NCI-H1092 (cell line): Measurements from ENCODE around the gene GPR176.

Experiments used
- DNase-seq: peaks from one replicate; lab custom pipeline; 2025; lab: John Stamatoyannopoulos, UW

The GPR176 gene

DNA sequence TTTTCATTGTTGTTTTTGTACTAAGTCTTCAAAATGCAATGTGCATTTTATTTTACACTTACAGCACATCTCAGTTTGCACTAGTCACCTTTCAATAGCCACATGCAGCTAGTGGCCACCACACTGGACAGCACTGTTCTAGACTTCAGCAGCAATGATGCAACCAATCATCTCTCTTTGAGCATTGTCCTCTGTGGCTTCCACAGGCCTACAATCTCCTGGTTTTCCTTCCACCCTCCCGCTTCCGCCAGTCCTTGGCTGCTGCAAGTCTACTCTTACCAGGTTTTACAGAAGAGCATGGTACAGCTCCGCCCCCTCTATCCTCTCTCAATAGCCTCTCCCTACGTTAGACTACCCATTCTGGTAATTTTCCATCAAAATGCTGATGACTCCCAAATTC, 112.3 kb downstream of the GPR176 start:
- DNase-seq: no peak

DNA sequence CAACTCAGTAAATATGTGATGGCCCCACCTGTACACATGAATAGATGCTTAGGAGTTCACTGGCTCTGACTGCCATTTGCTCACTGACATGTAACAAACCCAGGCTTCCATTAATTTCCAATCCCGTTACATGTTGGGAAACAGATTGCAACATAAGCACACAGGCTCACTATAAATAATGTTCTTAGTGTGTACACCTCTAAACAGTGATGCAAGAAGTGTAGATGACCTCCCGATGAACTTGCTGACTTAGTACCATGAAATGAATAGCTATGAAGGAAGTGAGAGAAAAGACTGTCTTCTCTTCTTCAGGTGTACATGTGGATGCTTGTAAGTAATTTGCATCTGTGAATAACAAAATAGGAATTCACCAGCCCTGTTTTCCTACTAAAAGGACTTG, 116.0 kb downstream of the GPR176 start:
- DNase-seq: no peak

DNA sequence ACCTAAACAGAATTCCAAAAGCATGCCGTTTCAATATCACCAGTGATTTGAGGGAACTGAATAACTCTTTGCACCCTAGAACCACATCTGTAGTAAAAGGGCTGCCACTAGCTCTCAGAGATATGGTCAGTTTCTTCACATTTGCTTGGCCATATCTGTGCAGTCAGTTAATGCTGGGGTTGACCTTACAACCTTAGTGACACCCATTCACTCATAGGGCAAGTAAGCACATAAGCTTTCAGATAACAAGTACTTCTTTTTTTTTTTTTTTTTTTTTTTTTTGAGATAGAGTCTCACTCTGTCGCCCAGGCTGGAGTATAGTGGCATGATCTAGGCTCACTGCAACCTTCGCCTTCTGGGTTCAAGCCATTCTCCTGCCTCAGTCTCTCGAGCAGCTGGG, 117.0 kb downstream of the GPR176 start:
- no peak for DNase-seq

DNA sequence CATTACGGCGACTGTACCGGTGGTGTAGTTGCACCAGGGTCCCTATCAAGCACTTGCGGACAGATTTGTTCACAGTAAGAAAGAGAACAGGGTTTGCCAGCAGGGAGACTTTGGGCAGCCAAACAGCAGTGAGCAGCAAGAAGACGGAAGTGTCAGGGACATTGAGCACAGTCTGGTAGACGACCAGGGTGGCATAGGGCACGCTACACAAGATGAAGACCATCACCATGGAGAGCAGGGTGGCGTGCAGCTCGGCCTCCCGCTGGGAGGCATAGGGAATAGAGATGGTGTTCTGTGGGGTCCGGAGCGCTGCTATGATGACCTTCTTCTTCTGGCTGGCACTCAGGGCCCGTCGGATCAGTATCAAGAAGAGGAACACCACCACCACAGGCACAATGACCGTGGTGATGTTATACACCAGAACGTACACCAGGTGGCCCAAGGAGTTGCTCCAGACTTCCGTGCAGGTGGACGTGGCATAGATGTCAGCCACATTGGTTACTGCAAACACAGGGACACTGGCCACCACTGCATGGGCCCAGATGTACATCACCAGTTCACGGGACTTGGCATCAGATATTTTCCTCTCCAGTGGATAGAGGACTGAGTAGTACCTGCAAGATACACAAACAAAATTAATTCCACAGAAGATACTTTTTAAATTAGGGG, 118.3 kb downstream of the GPR176 start:
- no peak for DNase-seq

DNA sequence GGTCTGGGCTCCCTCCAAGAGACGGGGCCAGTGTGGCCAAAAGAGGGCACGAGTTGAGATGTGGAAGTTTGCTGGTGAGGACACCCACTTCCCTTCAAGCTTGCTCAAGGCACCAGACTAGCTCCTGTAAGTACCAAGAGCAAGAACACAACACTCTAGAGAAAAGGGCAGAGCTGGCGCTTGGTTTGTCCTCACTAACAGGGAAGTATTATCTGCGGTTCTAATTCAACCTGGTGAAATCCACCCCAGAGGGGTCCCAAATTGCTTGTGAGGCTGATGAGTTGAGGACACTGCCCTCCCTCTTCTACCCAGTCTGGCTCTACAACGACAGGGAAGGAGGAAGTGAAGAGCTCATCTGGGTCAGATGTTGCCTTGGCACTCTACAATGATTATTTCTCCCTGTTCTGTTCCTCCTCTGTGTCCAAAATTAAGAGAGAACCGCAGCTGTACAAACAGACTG, 120.5 kb downstream of the GPR176 start:
- no peak for DNase-seq

DNA sequence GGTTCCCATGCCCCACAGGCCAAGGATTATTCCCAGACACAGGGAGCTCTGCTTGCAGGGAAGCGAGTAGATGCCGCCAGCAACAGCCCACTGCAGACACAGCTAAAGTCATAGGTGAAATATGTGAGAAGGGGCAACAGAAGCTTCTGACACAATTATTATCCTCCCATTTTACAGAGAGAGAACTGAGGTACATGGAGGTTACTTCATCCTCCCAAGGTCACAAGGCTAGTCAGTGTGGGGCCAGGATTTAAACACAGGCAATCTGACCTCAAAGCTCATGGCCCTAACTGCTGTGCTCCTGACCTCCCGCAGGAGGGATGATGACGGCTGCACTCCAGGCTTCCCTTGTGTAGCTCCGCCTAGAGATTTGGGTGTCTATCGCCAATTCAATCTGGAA, 121.7 kb downstream of the GPR176 start:
- no peak for DNase-seq

DNA sequence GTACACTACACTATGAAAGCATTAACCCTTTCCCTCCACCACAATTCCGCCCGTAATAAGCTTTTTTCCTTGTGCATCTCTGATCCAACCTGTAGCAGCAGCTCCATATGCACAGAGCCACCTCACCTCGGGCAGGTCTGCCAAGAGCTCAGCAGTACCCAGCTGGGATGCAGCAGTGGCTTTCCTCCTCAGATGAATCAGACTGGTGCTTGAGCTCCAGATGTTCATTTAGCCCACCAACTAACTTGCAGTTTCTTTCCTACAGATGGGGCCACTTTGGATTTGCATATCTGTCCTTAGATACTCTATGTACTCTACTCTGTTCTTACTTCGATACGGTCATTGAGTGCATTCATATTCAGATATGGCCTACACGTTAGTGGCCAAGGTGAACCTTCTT, 122.7 kb downstream of the GPR176 start:
- DNase-seq: no peak

DNA sequence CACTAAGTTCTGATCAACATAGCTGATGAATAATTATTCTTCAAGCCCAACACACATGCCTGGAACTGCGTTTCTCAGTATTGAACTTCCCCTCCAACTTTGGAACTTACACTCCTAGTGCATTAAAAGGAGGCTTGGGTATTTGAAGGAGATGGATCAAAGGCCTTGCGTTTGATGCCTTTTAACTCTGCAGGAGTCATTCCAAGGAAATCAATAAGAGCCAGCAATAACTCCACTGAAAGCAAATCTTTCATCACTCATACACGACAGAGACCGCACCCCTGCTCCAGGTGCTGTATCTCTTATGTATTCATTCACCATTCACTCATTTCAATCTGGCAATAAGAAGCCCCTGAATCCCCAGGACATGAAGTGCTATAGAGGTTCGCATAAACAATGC, 123.5 kb downstream of the GPR176 start:
- DNase-seq: no peak

DNA sequence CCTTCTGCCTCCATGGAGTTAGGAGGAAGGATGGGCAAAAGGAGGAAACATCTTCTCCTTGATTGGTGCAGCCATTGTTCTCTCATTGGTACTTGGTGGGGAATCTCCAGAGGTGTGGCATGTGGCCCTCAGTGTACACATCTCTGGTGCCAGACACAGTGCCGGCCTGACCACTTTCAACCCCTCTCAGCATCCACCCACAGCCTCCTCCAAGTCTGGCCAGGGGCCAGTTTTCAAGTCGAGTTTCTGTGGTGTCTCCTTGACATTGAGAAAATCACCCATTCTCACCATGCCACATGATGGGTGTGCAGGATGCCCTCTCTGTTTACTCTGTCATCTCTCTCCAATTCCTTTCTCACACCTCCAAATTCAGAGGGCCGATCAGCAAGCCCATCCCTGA, 124.6 kb downstream of the GPR176 start:
- DNase-seq: no peak

DNA sequence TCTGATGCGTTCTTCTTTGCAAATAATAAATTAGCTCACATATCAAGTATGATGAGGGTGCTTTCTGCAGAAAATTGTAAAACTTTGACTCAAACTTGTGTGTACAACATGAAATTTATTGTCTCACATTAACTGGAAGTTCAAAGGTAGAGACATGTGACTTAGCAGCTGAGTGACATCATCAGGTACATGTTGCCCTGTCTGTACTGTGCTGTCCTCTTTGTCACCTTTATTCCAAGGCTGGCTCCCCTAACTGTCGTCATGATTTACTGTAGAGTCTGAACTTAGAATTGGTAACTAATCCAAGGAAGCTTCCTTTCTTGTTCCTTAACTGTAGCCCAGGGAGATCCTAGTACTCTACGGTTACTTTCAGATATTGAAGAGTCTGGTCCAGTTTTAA, 125.1 kb downstream of the GPR176 start:
- DNase-seq: no peak

DNA sequence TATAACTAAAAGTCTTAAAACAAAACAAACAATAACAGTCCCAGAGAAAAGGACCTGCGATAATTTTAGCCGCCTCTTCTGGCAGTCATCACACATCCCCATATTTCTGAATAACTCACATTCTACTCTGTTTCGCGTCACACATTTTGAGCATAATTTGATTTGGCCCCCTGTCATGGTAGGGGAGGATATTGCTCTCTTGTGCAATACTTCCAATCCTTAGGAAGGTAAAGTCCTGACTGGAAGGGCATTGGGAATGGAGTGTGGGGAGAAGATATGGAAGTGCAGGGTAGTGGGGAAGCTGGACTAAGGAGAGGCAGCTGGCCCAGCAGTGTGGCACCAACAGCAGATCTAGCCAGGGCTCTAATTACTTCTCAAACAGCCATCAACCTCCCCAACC, 126.1 kb downstream of the GPR176 start:
- DNase-seq: no peak

DNA sequence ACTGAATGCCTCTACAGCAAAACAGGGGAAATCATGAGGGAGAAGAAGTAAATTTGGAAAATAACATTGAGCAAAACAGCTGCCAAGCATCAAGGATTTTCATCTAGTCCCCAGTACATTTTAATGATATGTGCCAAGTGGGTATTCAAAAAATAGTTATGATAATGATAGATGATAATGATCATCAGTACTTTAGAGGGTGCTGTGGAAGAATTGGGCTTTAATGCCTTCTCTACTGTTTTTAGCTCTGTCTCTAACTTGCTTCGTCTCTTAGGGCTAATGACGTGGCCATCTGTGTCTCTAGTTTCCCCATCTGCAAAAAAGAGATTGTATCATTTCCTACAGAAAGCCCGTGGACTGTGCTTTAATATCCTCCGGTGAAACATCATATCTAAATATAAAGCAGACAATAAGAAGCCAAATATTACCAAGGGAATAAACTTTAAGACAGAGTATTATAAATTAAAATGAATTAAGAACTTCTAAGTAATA, 127.2 kb downstream of the GPR176 start:
- no peak for DNase-seq

DNA sequence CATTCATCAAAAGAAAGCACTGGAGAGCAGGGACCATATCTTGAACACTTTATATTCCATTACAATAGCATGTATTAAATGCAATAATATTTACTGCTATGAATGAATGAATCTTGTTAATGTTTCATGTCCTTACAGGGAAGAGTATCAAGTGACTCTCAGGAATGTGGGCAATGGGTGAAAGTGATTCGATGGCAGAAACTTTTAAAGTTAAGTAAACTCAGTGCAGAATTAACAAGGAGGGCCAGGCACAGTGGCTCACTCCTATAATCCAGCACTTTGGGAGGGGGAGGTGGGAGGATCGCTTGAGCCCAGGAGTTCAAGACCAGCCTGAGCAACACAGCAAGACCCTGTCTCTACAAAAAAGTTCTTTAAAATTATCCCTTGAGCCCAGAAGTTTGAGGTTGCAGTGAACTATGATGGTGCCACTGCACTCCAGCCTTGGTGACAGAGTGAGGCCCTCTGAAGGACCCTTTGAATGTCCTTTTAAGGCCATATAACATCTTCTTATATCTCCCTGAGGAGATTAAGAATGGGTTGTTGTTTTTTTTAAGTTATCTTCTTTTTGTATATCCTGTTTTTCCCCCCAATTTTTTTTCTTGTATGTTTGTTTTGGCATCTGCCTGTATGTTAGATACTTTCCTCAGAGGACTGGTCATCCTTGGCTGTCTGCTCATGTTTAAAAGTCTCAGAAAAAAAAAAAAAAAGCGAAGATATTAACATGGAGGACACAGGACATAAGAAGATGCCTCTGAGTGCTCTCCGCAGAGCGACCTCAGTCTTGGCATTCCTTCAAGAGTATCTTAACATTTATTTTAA, 127.8 kb downstream of the GPR176 start:
- DNase-seq: no peak

DNA sequence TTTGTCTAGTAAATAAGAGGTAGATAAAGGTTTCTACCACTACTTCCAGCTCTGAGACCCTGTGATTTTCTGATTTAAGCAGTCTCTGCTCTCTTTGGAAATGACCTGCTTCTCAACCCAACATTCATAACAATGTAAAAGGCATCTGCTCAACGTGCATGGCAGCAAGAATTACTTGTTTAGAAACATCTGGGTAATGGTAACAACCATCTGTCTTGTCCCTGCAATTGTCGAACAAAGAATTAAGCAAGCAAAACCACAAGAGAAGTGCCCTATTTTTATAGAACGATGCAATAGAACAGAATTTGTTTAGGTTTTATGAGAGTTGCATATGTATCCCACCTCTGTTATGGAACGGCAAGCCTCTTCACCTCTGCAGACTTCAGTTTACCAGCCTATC, 130.3 kb downstream of the GPR176 start:
- DNase-seq: no peak

DNA sequence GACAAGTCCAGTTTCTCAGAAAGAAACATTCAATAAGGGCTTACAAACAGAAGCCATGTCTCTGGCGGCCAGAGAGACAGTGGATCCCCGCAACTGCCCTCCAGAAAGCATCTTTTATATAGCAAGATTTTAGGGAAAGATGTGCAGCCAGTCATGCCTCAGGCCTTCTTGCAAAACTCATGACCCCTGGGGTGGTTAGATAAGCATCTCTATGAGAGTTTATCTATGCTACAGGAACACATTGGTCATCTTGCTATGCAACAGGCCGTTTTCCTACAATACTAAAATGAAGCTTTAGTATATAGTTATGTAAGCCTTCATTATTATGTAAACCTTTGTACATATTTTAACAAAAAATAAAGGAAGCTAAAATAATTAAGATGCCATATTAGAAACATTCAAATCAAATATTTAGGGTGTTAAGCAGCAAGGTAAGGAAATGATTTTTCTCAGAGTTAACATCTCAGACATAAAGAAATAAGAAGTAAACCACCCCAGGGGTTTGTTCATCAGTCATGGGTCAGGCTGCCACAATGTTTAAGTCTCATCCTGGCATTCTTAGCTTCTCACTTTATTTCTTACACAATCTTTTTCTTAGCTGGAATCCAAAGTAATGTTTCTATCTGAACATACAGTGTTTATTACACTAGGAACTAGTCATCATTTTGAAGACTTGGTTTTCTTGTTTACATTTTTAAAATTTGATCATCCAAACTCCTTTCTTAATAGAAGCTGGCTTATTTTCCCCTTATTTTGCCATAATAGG, 131.1 kb downstream of the GPR176 start:
- DNase-seq: no peak

DNA sequence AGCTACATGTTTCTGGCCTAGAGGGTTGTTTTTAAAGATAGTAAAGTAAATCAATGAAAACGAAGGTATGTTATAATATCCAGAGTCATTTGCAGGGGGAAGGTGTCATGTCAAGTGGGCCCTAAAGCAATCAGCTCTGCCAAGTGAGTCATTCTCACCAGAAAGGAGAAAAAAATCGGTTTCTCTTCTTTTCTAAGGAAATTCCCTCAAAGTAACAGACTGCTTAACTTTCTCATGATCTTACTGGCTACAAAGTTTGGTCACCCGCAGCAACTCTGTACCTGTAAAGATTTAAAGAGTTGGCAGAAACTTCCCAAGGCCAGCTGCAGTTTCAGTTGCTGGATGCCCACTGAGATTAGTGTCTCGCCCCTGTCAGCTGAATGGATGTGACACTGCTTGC, 132.0 kb downstream of the GPR176 start:
- no peak for DNase-seq

DNA sequence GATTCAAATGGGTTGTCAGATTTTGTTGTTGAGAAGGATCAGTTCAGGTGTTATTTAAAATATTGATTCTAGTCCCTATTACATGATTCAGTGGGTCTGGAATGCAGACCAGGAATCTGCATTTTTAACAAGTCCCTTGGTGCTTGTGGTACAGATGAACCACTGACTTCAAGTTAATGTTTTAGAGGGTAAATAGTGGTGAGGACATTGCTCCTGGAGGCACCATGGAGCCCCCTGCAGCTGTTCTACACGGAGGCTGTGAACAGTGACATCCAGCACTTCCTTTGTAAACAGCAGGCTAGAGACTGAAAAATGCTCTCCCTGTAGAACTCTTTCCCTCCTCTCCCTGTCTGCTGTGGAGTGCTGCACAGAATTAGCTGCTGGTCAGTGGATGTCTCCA, 132.6 kb downstream of the GPR176 start:
- DNase-seq: no peak

DNA sequence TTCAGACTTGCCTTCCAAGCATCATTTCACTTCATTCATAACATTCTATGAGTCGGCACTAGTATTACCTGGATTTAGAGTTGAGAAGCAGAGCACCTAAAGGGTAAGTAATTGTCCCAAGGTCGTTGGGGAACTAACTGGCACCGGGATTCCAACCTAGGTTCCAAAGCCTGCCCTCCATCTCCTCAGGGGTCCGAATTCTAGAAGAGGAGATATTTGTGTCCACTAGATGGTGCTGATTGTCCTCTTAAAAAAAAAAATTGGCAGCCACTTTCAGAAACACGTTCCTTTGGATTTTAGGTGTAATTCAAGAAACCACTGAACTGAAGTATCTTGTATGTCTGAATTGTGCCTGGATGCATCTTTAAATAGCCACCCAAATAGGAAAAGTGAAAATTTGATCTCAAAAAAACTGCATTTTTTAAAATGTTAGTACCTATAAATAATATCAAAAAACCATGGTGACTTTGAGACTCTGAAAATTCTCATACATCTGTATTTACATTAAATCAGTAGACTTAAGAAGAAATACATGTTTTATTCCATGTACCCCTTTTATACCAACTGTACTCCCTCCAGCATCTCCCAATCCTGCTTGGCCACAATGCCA, 133.5 kb downstream of the GPR176 start:
- peak; percentile 21 for DNase-seq

DNA sequence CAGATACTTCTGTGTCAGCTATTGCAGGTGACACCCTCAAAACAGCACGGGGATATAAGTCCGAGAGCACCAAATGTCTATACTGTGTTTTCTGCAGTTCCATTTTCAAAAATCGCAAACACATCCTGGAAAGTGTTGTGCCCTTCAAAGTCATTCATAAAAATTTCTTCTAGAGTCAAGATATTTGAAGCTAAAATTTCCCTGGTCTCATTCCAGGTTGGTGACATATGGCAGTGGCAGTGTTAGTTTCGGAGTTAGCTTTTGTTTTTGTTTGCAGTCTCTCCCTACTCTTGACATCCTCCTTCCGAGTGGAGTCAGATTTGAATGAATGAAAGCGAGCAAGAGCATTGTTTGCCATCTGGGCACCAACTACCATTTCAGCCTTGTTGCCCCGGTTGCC, 134.2 kb downstream of the GPR176 start:
- no peak for DNase-seq

DNA sequence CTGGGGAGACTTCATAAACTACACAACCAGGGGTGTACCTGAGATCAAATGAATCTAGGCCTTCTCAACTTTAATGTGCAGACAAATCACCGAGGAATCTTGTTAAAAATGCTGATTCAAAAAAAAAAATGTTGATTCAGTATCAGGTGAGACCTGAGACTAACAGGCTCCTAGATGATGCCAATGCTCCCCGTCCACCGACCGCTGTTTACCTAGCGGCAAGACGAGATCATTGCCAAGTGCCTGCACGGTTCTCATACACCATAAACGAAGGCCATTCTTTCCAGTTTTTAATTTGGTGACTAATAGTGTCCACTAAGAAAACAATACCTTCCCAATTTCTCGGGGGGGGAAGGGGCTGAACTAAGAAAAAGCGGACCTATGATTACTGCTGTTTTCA, 134.9 kb downstream of the GPR176 start:
- DNase-seq: no peak

DNA sequence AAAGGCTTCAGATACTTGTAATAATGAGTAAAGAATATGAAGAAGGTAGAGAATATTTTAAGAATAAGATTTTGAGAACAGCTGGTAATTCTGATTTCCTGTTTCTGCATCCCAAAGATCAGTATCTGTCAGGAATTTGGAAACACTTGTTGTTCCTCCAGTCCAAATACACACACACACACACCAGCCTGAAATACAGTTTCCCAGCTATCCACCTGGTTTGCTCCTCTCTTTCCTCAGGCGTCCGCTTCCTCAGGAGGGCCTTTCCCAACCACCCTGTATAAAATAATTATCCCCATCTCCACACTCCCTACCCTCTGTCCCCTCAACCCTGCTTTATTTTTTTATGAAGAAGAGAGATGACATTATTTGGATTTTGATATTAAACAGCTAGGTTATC, 135.4 kb downstream of the GPR176 start:
- DNase-seq: no peak

DNA sequence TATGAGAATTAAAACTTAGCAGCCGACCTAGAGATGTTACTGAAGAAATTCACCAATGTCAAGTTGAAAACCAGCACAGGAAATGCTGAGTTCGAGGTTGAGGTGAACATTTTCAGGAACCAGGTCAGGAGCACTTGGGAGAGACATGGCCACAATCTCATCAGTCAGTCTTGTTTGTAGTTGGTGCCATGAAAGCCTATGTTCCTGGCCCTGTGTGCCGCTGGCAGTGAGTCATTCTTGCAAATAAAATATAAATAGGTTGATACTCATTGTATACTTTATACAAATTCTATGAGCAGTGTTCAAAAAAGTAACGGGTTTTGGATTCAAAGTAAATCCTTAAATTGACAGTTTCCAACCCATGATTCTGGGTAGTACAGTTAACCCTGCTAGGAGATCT, 135.9 kb downstream of the GPR176 start:
- DNase-seq: no peak
